Activated CD8-positive, alpha-beta memory T cell treated with anti-CD3 and anti-CD28 coated beads, Interleukin-2, amount 10 ng/mL, durations not matched to agents 7 days and 5 days (primary cell): ENCODE measurements around the gene DMD. TPM values are rescaled to one million over a fixed set of nuclear protein-coding genes. Genes with fewer than 3 reads are reported as not detected.
"Not testable (repeated sequence)": the region's sequence is repeated elsewhere in the genome, so short reads cannot be mapped to it uniquely, and the experiment has no call there.

Source experiments
- ATAC-seq: fragments of 150-1000 bp; cut with Tn5 transposase; one replicate; pipeline ENCODE4 v1.10.0; 2021; ENCODE audit warnings: moderate library complexity
- CTCF ChIA-PET: fragments of 350-600 bp; sonication (Branson Sonifier 250); formaldehyde crosslinking; loops from one replicate; lab custom pipeline; 2021; ENCODE audit warnings: antibody characterized with exemption; lab: Charles Lee
- DNase-seq: peaks from one replicate; pipeline ENCODE4 v3.0.0-alpha.2; 2020
- H3K27ac Mint-ChIP-seq: one replicate; pipeline ENCODE4 v1.8.0; 2021; ENCODE audit warnings: mild to moderate bottlenecking, mixed read lengths
- H3K27me3 Mint-ChIP-seq: one replicate; pipeline ENCODE4 v1.8.0; 2021; ENCODE audit warnings: mixed read lengths
- H3K36me3 Mint-ChIP-seq: one replicate; pipeline ENCODE4 v1.8.0; 2021; ENCODE audit warnings: mild to moderate bottlenecking, mixed read lengths
- H3K4me1 Mint-ChIP-seq: one replicate; pipeline ENCODE4 v1.8.0; 2021; ENCODE audit warnings: mixed read lengths
- H3K4me3 Mint-ChIP-seq: one replicate; pipeline ENCODE4 v1.8.0; 2021; ENCODE audit warnings: mild to moderate bottlenecking, moderate library complexity, mixed read lengths
- H3K9me3 Mint-ChIP-seq: one replicate; pipeline ENCODE4 v1.8.0; 2022; ENCODE audit warnings: low read depth, mixed read lengths
- total RNA-seq, 2 experiments: library from RNA; stranded (reverse); gene quantifications; one replicate each; pipeline ENCODE4 v1.2.3, GENCODE V29; 2021

The DMD gene
- total RNA-seq, 2 experiments from 2014 or later = 0.32 to 8.4 TPM

GRCh38 chrX:32397562-32398216 is 813.7 kb downstream of the DMD start:
- Mint-ChIP-seq H3K27ac (no peak overlapping the region), H3K27me3 (no peaks in the 10 kb centered on the region), H3K4me1 (no peaks in the 10 kb centered on the region), H3K9me3 (peaks cover 2% of the 10 kb centered on the region), H3K36me3 (no peaks in the 10 kb centered on the region), H3K4me3 (no peak overlapping the region)
- ATAC-seq = no peak
- CTCF ChIA-PET = no interaction called here
- no peak for DNase-seq

DNA sequence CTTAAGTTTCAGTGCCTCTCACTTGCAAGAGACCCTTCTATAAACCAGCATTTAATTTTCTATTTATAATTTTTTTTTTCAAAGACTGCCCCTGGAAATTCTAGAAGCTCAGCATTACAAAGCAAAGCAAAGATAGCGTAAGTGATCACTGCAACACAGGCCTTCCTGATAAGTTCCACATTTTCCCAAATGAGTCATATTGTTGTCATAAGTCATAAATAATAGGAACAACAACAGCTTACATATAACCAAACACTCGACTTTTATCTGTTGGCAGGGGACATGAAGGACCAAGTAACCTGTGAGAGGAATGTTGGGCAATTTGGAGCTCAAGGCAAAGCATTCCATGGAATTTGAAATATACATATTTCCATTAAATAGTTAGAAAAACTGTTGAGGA is 815.5 kb downstream of the DMD start:
- H3K4me1 Mint-ChIP-seq = no peaks in the 10 kb centered on the region

DNA sequence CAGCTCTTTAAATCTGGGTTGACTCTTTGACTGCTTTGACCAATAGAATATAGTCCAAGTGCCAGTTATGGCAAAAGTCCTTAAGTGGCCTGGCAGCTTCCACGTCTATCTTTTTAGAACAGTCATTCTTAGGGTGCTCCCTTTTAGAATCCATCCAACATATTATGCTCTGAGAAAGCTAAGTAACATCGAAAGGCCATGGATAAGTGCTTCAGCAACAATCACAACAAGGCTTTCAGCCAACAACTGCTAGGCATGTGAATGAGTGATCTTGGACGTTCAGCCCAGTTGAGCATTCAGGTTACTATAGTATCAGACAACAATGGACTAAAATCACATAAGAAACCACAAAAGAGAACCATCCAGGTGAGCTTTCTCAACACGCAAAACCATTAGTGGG is 818.7 kb downstream of the DMD start:
- Mint-ChIP-seq H3K27ac (no peak overlapping the region), H3K4me1 (no peaks in the 10 kb centered on the region), H3K9me3 (peaks cover 2% of the 10 kb centered on the region), H3K36me3 (no peaks in the 10 kb centered on the region), H3K27me3 (no peaks in the 10 kb centered on the region), H3K4me3 (no peak overlapping the region)
- CTCF ChIA-PET = no interaction called here
- DNase-seq (no peak), ATAC-seq (no peak)

More for the DNA sequence above, 815.5 kb downstream of the DMD start:
- H3K27me3 Mint-ChIP-seq = no peaks in the 10 kb centered on the region
- DNase-seq (no peak), ATAC-seq (no peak)
- no peak overlapping the region for H3K4me3 Mint-ChIP-seq
- CTCF ChIA-PET = no interaction called here
- no peaks in the 10 kb centered on the region for H3K36me3 Mint-ChIP-seq
- H3K9me3 Mint-ChIP-seq = peaks cover 2% of the 10 kb centered on the region
- no peak overlapping the region for H3K27ac Mint-ChIP-seq

GRCh38 chrX:32370456-32371205 is 840.7 kb downstream of the DMD start:
- no peak for ATAC-seq
- Mint-ChIP-seq H3K27ac (no peak overlapping the region), H3K27me3 (no peaks in the 10 kb centered on the region), H3K4me1 (no peaks in the 10 kb centered on the region), H3K36me3 (no peaks in the 10 kb centered on the region), H3K4me3 (no peak overlapping the region), H3K9me3 (no peaks in the 10 kb centered on the region)
- CTCF ChIA-PET = no interaction called here
- no peak for DNase-seq

- Mint-ChIP-seq H3K27me3 (no peaks in the 10 kb centered on the region), H3K4me1 (no peaks in the 10 kb centered on the region), H3K36me3 (no peaks in the 10 kb centered on the region), H3K9me3 (peaks cover 2% of the 10 kb centered on the region), H3K27ac (no peak overlapping the region), H3K4me3 (no peak overlapping the region)
- ATAC-seq = no peak
- no peak for DNase-seq
- CTCF ChIA-PET = no interaction called here
These were observed 917.2 kb downstream of the DMD start for GRCh38 chrX:32293962-32294700.

DNA sequence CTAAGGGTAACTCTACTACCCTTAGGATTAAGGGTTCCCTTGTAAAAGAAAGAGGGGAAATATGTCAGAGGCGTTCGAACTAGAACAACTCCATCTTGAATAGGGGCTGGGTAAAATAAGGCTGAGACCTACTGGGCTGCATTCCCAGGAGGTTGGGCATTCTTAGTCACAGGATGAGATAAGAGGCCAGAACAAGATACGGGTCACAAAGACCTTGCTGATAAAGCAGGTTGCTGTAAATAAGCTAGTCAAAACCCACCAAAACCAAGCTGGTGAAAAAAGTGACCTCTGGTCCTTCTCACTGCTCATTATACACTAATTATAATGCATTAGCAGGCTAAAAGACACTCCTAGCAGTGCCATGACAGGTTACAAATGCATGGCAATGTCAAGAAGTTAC is 922.0 kb downstream of the DMD start:
- Mint-ChIP-seq H3K27me3 (no peaks in the 10 kb centered on the region), H3K36me3 (no peaks in the 10 kb centered on the region)
- CTCF ChIA-PET = no interaction called here

DNA sequence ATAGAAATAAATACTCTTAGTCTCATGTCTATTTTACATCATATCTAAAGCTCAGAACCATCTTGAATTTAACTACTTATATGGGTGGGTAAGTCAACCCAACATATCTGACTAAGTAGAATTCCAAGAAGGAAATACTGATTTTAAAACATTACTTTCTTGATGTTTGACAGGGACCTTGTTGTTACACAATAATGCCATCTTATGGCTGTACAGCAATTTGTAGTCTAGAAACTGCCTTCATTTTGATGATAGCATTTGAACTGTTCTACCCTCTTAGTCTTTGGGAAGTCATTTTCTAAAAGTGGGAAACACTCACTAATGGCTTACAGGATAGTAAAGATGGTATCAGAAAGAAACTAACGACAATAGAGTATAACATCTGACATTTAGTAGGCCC is 929.5 kb downstream of the DMD start:
- H3K27ac Mint-ChIP-seq = no peak overlapping the region
- no peaks in the 10 kb centered on the region for H3K36me3 Mint-ChIP-seq
- no peaks in the 10 kb centered on the region for H3K9me3 Mint-ChIP-seq
- no peak overlapping the region for H3K4me3 Mint-ChIP-seq
- no peaks in the 10 kb centered on the region for H3K27me3 Mint-ChIP-seq
- H3K4me1 Mint-ChIP-seq = no peaks in the 10 kb centered on the region
- ATAC-seq (no peak), DNase-seq (no peak)
- CTCF ChIA-PET = no interaction called here

More for the DNA sequence above, 922.0 kb downstream of the DMD start:
- no peaks in the 10 kb centered on the region for H3K4me1 Mint-ChIP-seq
- DNase-seq (no peak), ATAC-seq (no peak)
- peaks cover 2% of the 10 kb centered on the region for H3K9me3 Mint-ChIP-seq
- no peak overlapping the region for H3K4me3 Mint-ChIP-seq
- H3K27ac Mint-ChIP-seq = no peak overlapping the region

DNA sequence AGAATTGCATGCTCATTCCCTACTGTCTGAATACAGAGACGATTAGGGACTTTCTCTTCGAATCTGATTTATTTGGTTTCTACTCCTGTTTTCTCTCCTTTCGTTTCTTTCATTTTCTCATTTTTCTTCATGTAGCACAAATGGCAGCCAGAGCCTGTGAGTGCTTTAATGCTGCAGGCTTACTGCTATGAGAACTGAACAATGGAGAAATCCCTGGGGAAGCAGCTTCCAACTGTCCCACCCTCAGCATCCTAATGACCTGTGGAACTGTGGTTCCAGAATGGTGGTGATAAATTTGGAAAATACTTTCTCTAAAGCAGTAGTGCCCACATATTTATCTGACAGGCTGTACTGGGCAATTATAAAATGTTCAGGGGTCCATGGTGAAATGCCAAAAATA is 930.4 kb downstream of the DMD start:
- DNase-seq (no peak), ATAC-seq (no peak)
- Mint-ChIP-seq H3K4me1 (no peaks in the 10 kb centered on the region), H3K36me3 (no peaks in the 10 kb centered on the region), H3K27ac (no peak overlapping the region), H3K27me3 (no peaks in the 10 kb centered on the region), H3K4me3 (no peak overlapping the region), H3K9me3 (no peaks in the 10 kb centered on the region)
- CTCF ChIA-PET = no interaction called here

DNA sequence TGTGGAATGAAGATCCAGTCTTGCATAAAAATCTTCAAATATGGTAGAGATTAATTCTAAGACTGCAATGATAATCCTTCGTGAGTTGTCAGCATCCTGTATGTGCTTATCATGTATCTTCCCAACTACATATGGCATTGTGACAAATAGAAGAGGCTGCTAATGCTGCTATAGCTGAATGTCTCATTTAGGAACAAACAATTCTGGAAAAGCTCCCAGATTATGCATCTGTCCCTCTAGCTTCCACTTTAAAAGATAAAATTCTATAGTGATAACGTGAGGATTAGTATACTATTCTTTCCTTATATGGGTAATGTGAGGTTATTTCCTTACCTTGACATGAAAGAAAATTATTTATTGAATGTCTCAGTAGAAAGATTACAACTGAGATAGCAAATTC is 930.9 kb downstream of the DMD start:
- DNase-seq = no peak
- CTCF ChIA-PET = no interaction called here
- Mint-ChIP-seq H3K4me1 (no peaks in the 10 kb centered on the region), H3K27me3 (no peaks in the 10 kb centered on the region), H3K27ac (no peak overlapping the region), H3K4me3 (no peak overlapping the region), H3K9me3 (no peaks in the 10 kb centered on the region), H3K36me3 (no peaks in the 10 kb centered on the region)
- no peak for ATAC-seq

DNA sequence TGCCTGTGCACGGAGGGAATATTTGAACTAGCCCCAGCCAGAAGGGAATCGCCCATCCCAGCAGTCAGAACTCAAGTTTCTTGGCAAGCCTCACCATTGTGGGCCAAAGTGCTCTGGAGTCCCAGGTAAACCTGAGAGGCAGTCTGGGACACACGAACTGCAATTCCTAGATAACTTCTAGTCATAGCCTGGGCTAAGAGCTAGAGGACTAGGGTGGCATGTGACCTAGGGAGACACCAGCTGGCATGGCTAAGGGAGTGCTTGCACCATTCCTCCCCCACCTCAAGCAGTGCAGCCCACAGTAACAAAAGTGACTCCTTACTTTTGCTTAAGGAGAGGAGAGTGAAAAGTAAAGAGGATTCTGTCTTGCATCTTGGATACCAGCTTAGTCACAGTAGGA is 935.2 kb downstream of the DMD start:
- DNase-seq = no peak
- Mint-ChIP-seq H3K27me3 (no peaks in the 10 kb centered on the region), H3K27ac (no peak overlapping the region), H3K4me1 (no peaks in the 10 kb centered on the region), H3K36me3 (no peaks in the 10 kb centered on the region), H3K9me3 (no peaks in the 10 kb centered on the region), H3K4me3 (no peak overlapping the region)
- ATAC-seq = no peak
- CTCF ChIA-PET = no interaction called here

DNA sequence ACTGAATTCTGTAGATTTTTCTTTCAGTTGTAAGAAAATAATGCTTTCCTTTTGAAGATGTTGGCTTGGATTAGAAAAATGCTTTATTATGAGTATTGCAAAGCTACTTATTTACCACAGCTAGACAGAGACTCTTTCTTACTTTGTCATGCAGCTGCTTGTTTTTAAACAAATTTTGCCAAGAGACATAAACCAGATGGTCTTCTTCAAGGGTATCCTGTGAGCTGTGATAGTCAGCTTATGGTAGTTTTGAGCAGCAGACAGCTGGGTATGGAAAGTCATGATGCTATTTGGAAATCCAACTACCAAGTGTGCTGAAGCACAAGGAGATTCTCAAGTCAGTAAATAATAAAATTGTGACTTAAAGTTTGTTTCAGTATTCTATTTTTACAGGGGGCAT is 941.5 kb downstream of the DMD start:
- Mint-ChIP-seq H3K9me3 (no peaks in the 10 kb centered on the region), H3K27me3 (no peaks in the 10 kb centered on the region), H3K4me3 (no peak overlapping the region), H3K4me1 (no peaks in the 10 kb centered on the region), H3K36me3 (no peaks in the 10 kb centered on the region), H3K27ac (no peak overlapping the region)
- DNase-seq (no peak), ATAC-seq (no peak)
- CTCF ChIA-PET = no interaction called here

GRCh38 chrX:32268207-32268606 is 943.1 kb downstream of the DMD start:
- no peaks in the 10 kb centered on the region for H3K36me3 Mint-ChIP-seq
- H3K9me3 Mint-ChIP-seq = no peaks in the 10 kb centered on the region
- no peak for ATAC-seq
- H3K4me3 Mint-ChIP-seq = no peak overlapping the region
- CTCF ChIA-PET = no interaction called here
- DNase-seq = no peak
- no peak overlapping the region for H3K27ac Mint-ChIP-seq
- H3K27me3 Mint-ChIP-seq = no peaks in the 10 kb centered on the region
- no peaks in the 10 kb centered on the region for H3K4me1 Mint-ChIP-seq

- no peak for DNase-seq
- H3K4me3 Mint-ChIP-seq = no peak overlapping the region
- no peaks in the 10 kb centered on the region for H3K36me3 Mint-ChIP-seq
- no peaks in the 10 kb centered on the region for H3K27me3 Mint-ChIP-seq
- H3K4me1 Mint-ChIP-seq = no peaks in the 10 kb centered on the region
- no peaks in the 10 kb centered on the region for H3K9me3 Mint-ChIP-seq
- no peak overlapping the region for H3K27ac Mint-ChIP-seq
- no peak for ATAC-seq
- CTCF ChIA-PET = no interaction called here
These were observed 943.6 kb downstream of the DMD start for GRCh38 chrX:32267796-32268195.

DNA sequence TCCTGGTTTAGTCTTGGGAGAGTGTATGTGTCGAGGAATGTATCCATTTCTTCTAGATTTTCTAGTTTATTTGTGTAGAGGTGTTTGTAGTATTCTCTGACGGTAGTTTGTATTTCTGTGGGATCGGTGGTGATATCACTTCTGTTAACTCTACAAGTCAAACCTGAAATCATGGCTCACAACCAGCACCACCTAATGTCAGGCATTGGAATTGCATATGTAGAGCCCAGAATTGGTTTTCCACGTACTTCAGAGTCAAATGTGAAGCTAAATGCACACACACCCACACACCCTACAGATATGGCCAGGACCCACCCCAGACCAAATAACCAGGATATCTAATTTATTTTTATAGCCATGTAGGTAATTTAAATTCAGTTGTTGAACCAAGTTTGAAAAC is 964.7 kb downstream of the DMD start:
- CTCF ChIA-PET, H3K9me3 Mint-ChIP-seq, H3K27ac Mint-ChIP-seq, H3K4me3 Mint-ChIP-seq, H3K4me1 Mint-ChIP-seq, H3K36me3 Mint-ChIP-seq, DNase-seq, ATAC-seq, H3K27me3 Mint-ChIP-seq: not testable (repeated sequence)
